GM23338 (cell line): ENCODE measurements around the gene TRDMT1. TPM values are rescaled to one million over a fixed set of nuclear protein-coding genes. Genes with fewer than 3 reads are reported as not detected.

Source experiments
- ATAC-seq: fragments of 200-7000 bp; cut with Tn5 transposase; 3 replicates; pipeline ENCODE4 v1.9.1; 2020
- DNase-seq: peaks from one replicate; pipeline ENCODE4 v3.0.0-alpha.2; 2015; ENCODE audit warnings: low spot score
- H2AFZ ChIP-seq: fragments of 200-600 bp; sonication (generic); 2 replicates; pipeline ENCODE4 v1.8.0; 2016; ENCODE audit warnings: antibody characterized with exemption, mild to moderate bottlenecking, moderate library complexity
- H3F3A ChIP-seq: fragments of 200-600 bp; sonication (generic); replicated peaks from 2 replicates; pipeline ENCODE4 v1.8.0; 2017; ENCODE audit warnings: antibody characterized with exemption, mixed run types, low read depth
- H3K27ac ChIP-seq: fragments of 200-600 bp; sonication (generic); 2 replicates; pipeline ENCODE4 v1.6.1; 2016; ENCODE audit warnings: low read depth
- H3K27me3 ChIP-seq: fragments of 200-600 bp; sonication (generic); 2 replicates; pipeline ENCODE4 v1.8.0; 2016; ENCODE audit warnings: mild to moderate bottlenecking, mixed run types, moderate library complexity; ENCODE audit not compliant: insufficient read depth
- H3K36me3 ChIP-seq: fragments of 200-600 bp; sonication (generic); 2 replicates; pipeline ENCODE4 v1.8.0; 2016; ENCODE audit warnings: mild to moderate bottlenecking; ENCODE audit not compliant: insufficient read depth
- H3K4me1 ChIP-seq: fragments of 200-600 bp; sonication (generic); 2 replicates; pipeline ENCODE4 v1.8.0; 2016; ENCODE audit warnings: mild to moderate bottlenecking, moderate library complexity; ENCODE audit not compliant: insufficient read depth
- H3K4me2 ChIP-seq: fragments of 200-600 bp; sonication (generic); 2 replicates; pipeline ENCODE4 v1.7.1; 2017; ENCODE audit warnings: mixed run types
- H3K4me3 ChIP-seq: fragments of 200-600 bp; sonication (generic); 2 replicates; pipeline ENCODE4 v1.6.1; 2016; ENCODE audit warnings: mixed run types
- H3K79me2 ChIP-seq: fragments of 200-600 bp; sonication (generic); replicated peaks from 2 replicates; pipeline ENCODE4 v1.8.0; 2017; ENCODE audit warnings: mild to moderate bottlenecking; ENCODE audit not compliant: insufficient read depth
- H3K9me2 ChIP-seq: fragments of 200-600 bp; sonication (generic); 2 replicates; pipeline ENCODE4 v1.8.0; 2017; ENCODE audit not compliant: insufficient read depth
- H4K20me1 ChIP-seq: fragments of 200-600 bp; sonication (generic); replicated peaks from 2 replicates; pipeline ENCODE4 v1.8.0; 2017; ENCODE audit warnings: mild to moderate bottlenecking; ENCODE audit not compliant: insufficient read depth
- H3K27ac Mint-ChIP-seq: 2 replicates; pipeline ENCODE4 v1.8.0; 2020; ENCODE audit warnings: inconsistent platforms, mild to moderate bottlenecking, moderate library complexity, mixed read lengths
- H3K27me3 Mint-ChIP-seq: 3 replicates; pipeline ENCODE4 v1.8.0; 2022; ENCODE audit warnings: low read depth, mild to moderate bottlenecking, moderate library complexity, mixed read lengths, inconsistent platforms; ENCODE audit not compliant: insufficient read depth, poor library complexity
- H3K36me3 Mint-ChIP-seq: 3 replicates; pipeline ENCODE4 v1.8.0; 2021; ENCODE audit warnings: low read depth, mild to moderate bottlenecking, inconsistent platforms, moderate library complexity, mixed read lengths
- H3K4me1 Mint-ChIP-seq: 3 replicates; pipeline ENCODE4 v1.8.0; 2020; ENCODE audit warnings: mild to moderate bottlenecking, inconsistent platforms, mixed read lengths
- H3K4me3 Mint-ChIP-seq: 3 replicates; pipeline ENCODE4 v1.8.0; 2021; ENCODE audit warnings: moderate library complexity, mild to moderate bottlenecking, inconsistent platforms, mixed read lengths
- H3K9me3 Mint-ChIP-seq: 3 replicates; pipeline ENCODE4 v1.8.0; 2020; ENCODE audit warnings: moderate library complexity, mild to moderate bottlenecking, inconsistent platforms, mixed read lengths
- CREB1 ChIP-seq: fragments of 250-450 bp; sonication (Bioruptor Pico); IDR thresholded peaks from 2 replicates; pipeline ENCODE4 v1.5.0; 2020; ENCODE audit warnings: low read depth, mild to moderate bottlenecking, moderate library complexity
- EZH2 ChIP-seq: fragments of 200-600 bp; sonication (generic); IDR thresholded peaks from one replicate; pipeline ENCODE4 v1.8.0; 2017; ENCODE audit warnings: antibody characterized with exemption, mild to moderate bottlenecking, low read depth; ENCODE audit not compliant: unreplicated experiment
- EZH2phosphoT487 ChIP-seq: fragments of 200-600 bp; sonication (generic); IDR thresholded peaks from one replicate; pipeline ENCODE4 v1.8.1; 2018; ENCODE audit warnings: antibody characterized with exemption; ENCODE audit not compliant: unreplicated experiment
- JUNB ChIP-seq: IDR thresholded peaks from one replicate; pipeline ENCODE4 v1.6.1; 2016; ENCODE audit warnings: antibody characterized with exemption; ENCODE audit not compliant: unreplicated experiment
- NANOG ChIP-seq: IDR thresholded peaks from 2 replicates; pipeline ENCODE4 v1.6.1; 2016; ENCODE audit warnings: antibody characterized with exemption, borderline replicate concordance
- POLR2AphosphoS5 ChIP-seq: IDR thresholded peaks from 2 replicates; pipeline ENCODE4 v1.6.1; 2016; ENCODE audit warnings: antibody characterized with exemption, low read depth
- STAT1 ChIP-seq: IDR thresholded peaks from one replicate; pipeline ENCODE4 v1.6.1; 2016; ENCODE audit warnings: antibody characterized with exemption; ENCODE audit not compliant: unreplicated experiment
- ZNF114 ChIP-seq: fragments of 250-450 bp; sonication (Bioruptor Pico); IDR thresholded peaks from 2 replicates; pipeline ENCODE4 v1.5.0; 2020; ENCODE audit warnings: mild to moderate bottlenecking, moderate library complexity
- ZNF331 ChIP-seq: fragments of 250-450 bp; sonication (Bioruptor Pico); IDR thresholded peaks from 2 replicates; pipeline ENCODE4 v1.5.0; 2020; ENCODE audit warnings: low read depth, mild to moderate bottlenecking, moderate library complexity
- polyA plus RNA-seq: library from polyadenylated mRNA; unstranded; fragments of >200 nt; fragmentation: Nextera tagmentation; extraction: Ambion mirVana; gene quantifications from 2 replicates; pipeline ENCODE4 v1.2.1, GENCODE V29; 2016
- total RNA-seq: library from RNA; depleted of rRNA; stranded (reverse); fragments of >200 nt; shearing (Covaris generic); gene quantifications from 2 replicates; pipeline ENCODE4 v1.2.3, GENCODE V29; 2014
- TF ChIP-seq, protein P1 (sequence below): fragments of 250-450 bp; sonication (Bioruptor Pico); IDR thresholded peaks from 2 replicates; pipeline ENCODE4 v1.5.0; 2020; ENCODE audit warnings: mild to moderate bottlenecking, moderate library complexity
- TF ChIP-seq, protein P2 (sequence below): IDR thresholded peaks from 2 replicates; pipeline ENCODE4 v1.6.1; 2016; ENCODE audit warnings: antibody characterized with exemption
- TF ChIP-seq, protein P3 (sequence below): IDR thresholded peaks from one replicate; pipeline ENCODE4 v1.6.1; 2018; ENCODE audit warnings: antibody characterized with exemption; ENCODE audit not compliant: unreplicated experiment
- TF ChIP-seq, protein P4 (sequence below), 2 experiments: fragments of 200-600 bp in 1 of 2; sonication (generic) in 1 of 2; conservative IDR thresholded peaks; 2 replicates each; pipeline versions ENCODE4 v1.5.1 to v1.6.1; 2016 to 2017; ENCODE audit warnings: antibody characterized with exemption in 2 of 2, low read depth in 2 of 2, mild to moderate bottlenecking in 2 of 2, moderate library complexity in 1 of 2

Gene TRDMT1
- total and polyA plus RNA-seq, 2 experiments from 2014 or later: 16.0 to 37.7 TPM

DNA sequence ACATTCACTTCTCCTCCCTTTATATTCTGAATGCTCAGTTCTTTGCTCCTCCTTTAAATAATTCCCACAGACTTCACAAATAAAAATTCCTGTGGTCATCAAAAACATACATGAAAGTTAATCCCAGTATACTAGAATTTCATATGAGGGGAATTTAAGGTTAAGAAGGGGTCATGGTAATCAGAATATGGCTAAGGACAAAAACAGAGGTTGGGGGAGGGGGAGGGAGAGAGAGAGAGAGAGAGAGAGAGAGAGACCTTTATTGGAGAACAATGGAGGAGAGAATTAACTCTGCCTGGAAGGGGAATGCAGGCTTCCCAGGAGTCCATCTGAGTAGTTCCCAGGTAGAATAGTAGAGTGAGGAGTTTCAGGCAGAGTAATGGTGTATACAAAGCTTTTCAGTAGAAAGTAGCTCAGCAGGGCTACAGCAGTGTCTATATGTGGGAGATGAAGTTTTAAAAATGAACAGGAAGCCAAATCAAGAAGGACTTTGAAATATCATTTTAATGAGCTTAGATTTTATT, 66.7 kb downstream of the TRDMT1 start:
- Histone ChIP-seq H3K4me3 (no peak overlapping the region), H2AFZ (no peak overlapping the region), H3K9me2 (no peaks in the 10 kb centered on the region), H3K27me3 (no peaks in the 10 kb centered on the region), H3F3A (no peaks in the 10 kb centered on the region), H3K27ac (no peak overlapping the region), H4K20me1 (no peaks in the 10 kb centered on the region), H3K4me1 (0 out of 2 replicates have a peak, but pooled peaks cover 7% of the 10 kb centered on the region), H3K36me3 (no peaks in the 10 kb centered on the region), H3K4me2 (no peak overlapping the region), H3K79me2 (no peaks in the 10 kb centered on the region)
- peak; percentile 16 for DNase-seq
- ATAC-seq: peak; percentile 55
- no peak overlapping the region for H3K27ac Mint-ChIP-seq
- H3K9me3 Mint-ChIP-seq: no peaks in the 10 kb centered on the region
- peaks cover 17% of the 10 kb centered on the region for H3K4me1 Mint-ChIP-seq
- TF ChIP-seq EZH2 (no peak), CREB1 (no peak), ZNF114 (CRISPR knock-in tag) (no peak), NANOG (no peak), EZH2phosphoT487 (no peak), POLR2AphosphoS5 (no peak), JUNB (no peak), ZNF331 (CRISPR knock-in tag) (no peak), STAT1 (no peak)
- TF ChIP-seq, protein P1, sequence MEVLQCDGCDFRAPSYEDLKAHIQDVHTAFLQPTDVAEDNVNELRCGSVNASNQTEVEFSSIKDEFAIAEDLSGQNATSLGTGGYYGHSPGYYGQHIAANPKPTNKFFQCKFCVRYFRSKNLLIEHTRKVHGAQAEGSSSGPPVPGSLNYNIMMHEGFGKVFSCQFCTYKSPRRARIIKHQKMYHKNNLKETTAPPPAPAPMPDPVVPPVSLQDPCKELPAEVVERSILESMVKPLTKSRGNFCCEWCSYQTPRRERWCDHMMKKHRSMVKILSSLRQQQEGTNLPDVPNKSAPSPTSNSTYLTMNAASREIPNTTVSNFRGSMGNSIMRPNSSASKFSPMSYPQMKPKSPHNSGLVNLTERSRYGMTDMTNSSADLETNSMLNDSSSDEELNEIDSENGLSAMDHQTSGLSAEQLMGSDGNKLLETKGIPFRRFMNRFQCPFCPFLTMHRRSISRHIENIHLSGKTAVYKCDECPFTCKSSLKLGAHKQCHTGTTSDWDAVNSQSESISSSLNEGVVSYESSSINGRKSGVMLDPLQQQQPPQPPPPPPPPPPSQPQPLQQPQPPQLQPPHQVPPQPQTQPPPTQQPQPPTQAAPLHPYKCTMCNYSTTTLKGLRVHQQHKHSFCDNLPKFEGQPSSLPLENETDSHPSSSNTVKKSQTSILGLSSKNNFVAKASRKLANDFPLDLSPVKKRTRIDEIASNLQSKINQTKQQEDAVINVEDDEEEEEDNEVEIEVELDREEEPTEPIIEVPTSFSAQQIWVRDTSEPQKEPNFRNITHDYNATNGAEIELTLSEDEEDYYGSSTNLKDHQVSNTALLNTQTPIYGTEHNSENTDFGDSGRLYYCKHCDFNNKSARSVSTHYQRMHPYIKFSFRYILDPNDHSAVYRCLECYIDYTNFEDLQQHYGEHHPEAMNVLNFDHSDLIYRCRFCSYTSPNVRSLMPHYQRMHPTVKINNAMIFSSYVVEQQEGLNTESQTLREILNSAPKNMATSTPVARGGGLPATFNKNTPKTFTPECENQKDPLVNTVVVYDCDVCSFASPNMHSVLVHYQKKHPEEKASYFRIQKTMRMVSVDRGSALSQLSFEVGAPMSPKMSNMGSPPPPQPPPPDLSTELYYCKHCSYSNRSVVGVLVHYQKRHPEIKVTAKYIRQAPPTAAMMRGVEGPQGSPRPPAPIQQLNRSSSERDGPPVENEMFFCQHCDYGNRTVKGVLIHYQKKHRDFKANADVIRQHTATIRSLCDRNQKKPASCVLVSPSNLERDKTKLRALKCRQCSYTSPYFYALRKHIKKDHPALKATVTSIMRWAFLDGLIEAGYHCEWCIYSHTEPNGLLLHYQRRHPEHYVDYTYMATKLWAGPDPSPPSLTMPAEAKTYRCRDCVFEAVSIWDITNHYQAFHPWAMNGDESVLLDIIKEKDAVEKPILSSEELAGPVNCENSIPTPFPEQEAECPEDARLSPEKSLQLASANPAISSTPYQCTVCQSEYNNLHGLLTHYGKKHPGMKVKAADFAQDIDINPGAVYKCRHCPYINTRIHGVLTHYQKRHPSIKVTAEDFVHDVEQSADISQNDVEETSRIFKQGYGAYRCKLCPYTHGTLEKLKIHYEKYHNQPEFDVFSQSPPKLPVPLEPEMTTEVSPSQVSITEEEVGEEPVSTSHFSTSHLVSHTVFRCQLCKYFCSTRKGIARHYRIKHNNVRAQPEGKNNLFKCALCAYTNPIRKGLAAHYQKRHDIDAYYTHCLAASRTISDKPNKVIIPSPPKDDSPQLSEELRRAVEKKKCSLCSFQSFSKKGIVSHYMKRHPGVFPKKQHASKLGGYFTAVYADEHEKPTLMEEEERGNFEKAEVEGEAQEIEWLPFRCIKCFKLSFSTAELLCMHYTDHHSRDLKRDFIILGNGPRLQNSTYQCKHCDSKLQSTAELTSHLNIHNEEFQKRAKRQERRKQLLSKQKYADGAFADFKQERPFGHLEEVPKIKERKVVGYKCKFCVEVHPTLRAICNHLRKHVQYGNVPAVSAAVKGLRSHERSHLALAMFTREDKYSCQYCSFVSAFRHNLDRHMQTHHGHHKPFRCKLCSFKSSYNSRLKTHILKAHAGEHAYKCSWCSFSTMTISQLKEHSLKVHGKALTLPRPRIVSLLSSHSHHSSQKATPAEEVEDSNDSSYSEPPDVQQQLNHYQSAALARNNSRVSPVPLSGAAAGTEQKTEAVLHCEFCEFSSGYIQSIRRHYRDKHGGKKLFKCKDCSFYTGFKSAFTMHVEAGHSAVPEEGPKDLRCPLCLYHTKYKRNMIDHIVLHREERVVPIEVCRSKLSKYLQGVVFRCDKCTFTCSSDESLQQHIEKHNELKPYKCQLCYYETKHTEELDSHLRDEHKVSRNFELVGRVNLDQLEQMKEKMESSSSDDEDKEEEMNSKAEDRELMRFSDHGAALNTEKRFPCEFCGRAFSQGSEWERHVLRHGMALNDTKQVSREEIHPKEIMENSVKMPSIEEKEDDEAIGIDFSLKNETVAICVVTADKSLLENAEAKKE (CRISPR knock-in tag): no peak
- TF ChIP-seq, protein P2, sequence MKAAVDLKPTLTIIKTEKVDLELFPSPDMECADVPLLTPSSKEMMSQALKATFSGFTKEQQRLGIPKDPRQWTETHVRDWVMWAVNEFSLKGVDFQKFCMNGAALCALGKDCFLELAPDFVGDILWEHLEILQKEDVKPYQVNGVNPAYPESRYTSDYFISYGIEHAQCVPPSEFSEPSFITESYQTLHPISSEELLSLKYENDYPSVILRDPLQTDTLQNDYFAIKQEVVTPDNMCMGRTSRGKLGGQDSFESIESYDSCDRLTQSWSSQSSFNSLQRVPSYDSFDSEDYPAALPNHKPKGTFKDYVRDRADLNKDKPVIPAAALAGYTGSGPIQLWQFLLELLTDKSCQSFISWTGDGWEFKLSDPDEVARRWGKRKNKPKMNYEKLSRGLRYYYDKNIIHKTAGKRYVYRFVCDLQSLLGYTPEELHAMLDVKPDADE: no peak
- TF ChIP-seq, protein P3, sequence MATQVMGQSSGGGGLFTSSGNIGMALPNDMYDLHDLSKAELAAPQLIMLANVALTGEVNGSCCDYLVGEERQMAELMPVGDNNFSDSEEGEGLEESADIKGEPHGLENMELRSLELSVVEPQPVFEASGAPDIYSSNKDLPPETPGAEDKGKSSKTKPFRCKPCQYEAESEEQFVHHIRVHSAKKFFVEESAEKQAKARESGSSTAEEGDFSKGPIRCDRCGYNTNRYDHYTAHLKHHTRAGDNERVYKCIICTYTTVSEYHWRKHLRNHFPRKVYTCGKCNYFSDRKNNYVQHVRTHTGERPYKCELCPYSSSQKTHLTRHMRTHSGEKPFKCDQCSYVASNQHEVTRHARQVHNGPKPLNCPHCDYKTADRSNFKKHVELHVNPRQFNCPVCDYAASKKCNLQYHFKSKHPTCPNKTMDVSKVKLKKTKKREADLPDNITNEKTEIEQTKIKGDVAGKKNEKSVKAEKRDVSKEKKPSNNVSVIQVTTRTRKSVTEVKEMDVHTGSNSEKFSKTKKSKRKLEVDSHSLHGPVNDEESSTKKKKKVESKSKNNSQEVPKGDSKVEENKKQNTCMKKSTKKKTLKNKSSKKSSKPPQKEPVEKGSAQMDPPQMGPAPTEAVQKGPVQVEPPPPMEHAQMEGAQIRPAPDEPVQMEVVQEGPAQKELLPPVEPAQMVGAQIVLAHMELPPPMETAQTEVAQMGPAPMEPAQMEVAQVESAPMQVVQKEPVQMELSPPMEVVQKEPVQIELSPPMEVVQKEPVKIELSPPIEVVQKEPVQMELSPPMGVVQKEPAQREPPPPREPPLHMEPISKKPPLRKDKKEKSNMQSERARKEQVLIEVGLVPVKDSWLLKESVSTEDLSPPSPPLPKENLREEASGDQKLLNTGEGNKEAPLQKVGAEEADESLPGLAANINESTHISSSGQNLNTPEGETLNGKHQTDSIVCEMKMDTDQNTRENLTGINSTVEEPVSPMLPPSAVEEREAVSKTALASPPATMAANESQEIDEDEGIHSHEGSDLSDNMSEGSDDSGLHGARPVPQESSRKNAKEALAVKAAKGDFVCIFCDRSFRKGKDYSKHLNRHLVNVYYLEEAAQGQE: no peak
- TF ChIP-seq, protein P4, sequence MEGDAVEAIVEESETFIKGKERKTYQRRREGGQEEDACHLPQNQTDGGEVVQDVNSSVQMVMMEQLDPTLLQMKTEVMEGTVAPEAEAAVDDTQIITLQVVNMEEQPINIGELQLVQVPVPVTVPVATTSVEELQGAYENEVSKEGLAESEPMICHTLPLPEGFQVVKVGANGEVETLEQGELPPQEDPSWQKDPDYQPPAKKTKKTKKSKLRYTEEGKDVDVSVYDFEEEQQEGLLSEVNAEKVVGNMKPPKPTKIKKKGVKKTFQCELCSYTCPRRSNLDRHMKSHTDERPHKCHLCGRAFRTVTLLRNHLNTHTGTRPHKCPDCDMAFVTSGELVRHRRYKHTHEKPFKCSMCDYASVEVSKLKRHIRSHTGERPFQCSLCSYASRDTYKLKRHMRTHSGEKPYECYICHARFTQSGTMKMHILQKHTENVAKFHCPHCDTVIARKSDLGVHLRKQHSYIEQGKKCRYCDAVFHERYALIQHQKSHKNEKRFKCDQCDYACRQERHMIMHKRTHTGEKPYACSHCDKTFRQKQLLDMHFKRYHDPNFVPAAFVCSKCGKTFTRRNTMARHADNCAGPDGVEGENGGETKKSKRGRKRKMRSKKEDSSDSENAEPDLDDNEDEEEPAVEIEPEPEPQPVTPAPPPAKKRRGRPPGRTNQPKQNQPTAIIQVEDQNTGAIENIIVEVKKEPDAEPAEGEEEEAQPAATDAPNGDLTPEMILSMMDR (conservative IDR thresholded peaks at IDR 0.05; ENCODE audit: low read depth in 2 of 2): no peak
- no peak overlapping the region for H3K4me3 Mint-ChIP-seq
- H3K36me3 Mint-ChIP-seq: no peaks in the 10 kb centered on the region
- no peaks in the 10 kb centered on the region for H3K27me3 Mint-ChIP-seq
